ENCODE data around the gene OTULINL.

GRCh38 chr5:14615365-14615764 lies 33.8 kb downstream of the OTULINL start:
- TF ChIP-seq CTCF (optimal IDR thresholded peaks at IDR 0.05 in 1 of 3, IDR thresholded peaks at IDR 0.05 in 1 of 3, conservative IDR thresholded peaks at IDR 0.05 in 1 of 3; ENCODE audit: extremely low read depth in 1 of 3, insufficient read depth in 2 of 3, low read length in 3 of 3) (no peak), EZH2 (IDR thresholded peaks at IDR 0.05; ENCODE audit: low read length) (no peak)
